Ascending aorta (tissue), 2 donors: ENCODE results near the gene SPRYD3. TPM values are rescaled to one million over a fixed set of nuclear protein-coding genes. Genes with fewer than 3 reads are reported as not detected.

Experiments used
- DNase-seq, 2 donors: peaks; one replicate each; pipeline ENCODE4 v3.0.0-alpha.2; 2019; ENCODE audit warnings: low spot score in 2 of 2
- H3K27ac ChIP-seq, 2 donors: fragments of 200-600 bp; sonication (generic); one replicate each; pipeline ENCODE4 v1.5.1; 2016 to 2017; ENCODE audit warnings: mild to moderate bottlenecking in 1 of 2
- H3K27me3 ChIP-seq: fragments of 200-600 bp; sonication (generic); one replicate; pipeline ENCODE4 v1.5.1; 2017
- H3K36me3 ChIP-seq, 2 donors: fragments of 200-600 bp; sonication (generic); one replicate each; pipeline ENCODE4 v1.5.1; 2016
- H3K4me1 ChIP-seq, 2 donors: fragments of 200-600 bp; sonication (generic); one replicate each; pipeline ENCODE4 v1.5.1; 2016 to 2017; ENCODE audit warnings: mild to moderate bottlenecking in 1 of 2
- H3K4me3 ChIP-seq, 2 donors: fragments of 200-600 bp; sonication (generic); one replicate each; pipeline ENCODE4 v1.5.1; 2016 to 2017; ENCODE audit warnings: mild to moderate bottlenecking in 1 of 2
- H3K9me3 ChIP-seq, 2 donors: fragments of 200-600 bp; sonication (generic); one replicate each; pipeline ENCODE4 v1.5.1; 2016
- intact Hi-C: fragments of 100-400 bp; cut with DNase I; formaldehyde crosslinking; loops from one replicate; pipeline ENCODE4 v1.15.1; 2023
- total RNA-seq: library from RNA; depleted of rRNA; stranded (reverse); fragments of >200 nt; gene quantifications from one replicate; pipeline ENCODE4 v1.1.0, GENCODE V29; 2016
- TF ChIP-seq, protein P1 (sequence below), 3 experiments: fragments of 200-600 bp in 2 of 3; fragments of 450-650 bp in 1 of 3; sonication (generic) in 2 of 3; IDR thresholded peaks; one replicate each; pipeline ENCODE4 v1.5.1; 2016 to 2019; ENCODE audit warnings: antibody characterized with exemption in 3 of 3, mild to moderate bottlenecking in 1 of 3, moderate library complexity in 1 of 3

The SPRYD3 gene
- total RNA-seq, 1 donor from 2014 or later = 48.6 TPM

DNA sequence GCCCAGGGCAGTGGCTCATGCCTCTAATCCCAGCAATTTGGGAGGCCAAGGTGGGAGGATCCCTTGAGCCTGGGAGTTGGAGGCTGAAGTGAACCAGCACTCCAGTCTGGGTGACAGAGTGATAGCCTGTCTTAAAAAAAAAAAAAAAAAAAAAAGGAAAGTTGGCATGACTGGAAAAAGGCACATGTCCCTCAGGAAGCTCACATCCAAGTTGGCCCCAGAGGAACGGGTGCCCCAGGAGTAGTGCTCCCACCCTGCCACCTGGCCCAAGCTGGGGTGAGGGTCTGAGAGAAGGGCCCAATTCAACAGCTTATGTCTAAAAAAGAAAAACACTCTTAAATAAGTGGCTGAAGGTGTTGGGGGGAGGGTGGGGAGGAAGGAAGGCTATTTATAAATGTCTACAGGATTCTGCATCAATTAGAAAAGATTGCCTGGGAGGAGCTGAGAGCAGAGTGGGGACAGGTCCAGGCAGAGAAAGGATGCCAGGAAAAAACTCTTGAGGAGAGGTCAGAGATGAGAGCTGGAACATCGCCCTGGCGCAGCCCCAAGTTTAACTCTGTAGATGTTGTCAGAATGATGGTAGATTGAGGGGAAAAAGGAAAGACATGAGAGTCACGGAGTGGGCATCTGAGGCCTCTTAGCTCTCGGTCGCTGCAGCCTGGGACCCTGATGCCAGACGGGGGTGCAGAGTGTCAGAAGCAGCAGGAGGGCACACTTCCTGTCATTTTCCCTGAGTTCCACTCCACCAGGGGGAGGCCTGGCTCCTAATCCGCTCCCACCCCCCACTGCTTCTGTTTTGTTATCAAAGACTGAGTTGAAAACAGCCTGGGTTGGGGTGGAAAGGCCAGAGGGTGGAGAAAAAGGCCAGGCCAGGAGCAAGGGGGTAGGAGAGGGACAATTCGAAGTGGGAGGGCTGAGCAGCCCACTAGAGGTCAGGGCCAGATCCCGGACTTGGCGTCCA is 7.3 kb downstream of the SPRYD3 start:
- Histone ChIP-seq H3K4me1 (peaks cover 27 to 43% of the 10 kb centered on the region in 2 donors), H3K4me3 (peak overlapping the region in 1 of 2 donors; percentile 23), H3K36me3 (peaks cover 28 to 39% of the 10 kb centered on the region in 2 donors), H3K27ac (peak overlapping the region; percentile 83 to 95), H3K27me3 (no peaks in the 10 kb centered on the region), H3K9me3 (no peaks in the 10 kb centered on the region)
- TF ChIP-seq, protein P1, sequence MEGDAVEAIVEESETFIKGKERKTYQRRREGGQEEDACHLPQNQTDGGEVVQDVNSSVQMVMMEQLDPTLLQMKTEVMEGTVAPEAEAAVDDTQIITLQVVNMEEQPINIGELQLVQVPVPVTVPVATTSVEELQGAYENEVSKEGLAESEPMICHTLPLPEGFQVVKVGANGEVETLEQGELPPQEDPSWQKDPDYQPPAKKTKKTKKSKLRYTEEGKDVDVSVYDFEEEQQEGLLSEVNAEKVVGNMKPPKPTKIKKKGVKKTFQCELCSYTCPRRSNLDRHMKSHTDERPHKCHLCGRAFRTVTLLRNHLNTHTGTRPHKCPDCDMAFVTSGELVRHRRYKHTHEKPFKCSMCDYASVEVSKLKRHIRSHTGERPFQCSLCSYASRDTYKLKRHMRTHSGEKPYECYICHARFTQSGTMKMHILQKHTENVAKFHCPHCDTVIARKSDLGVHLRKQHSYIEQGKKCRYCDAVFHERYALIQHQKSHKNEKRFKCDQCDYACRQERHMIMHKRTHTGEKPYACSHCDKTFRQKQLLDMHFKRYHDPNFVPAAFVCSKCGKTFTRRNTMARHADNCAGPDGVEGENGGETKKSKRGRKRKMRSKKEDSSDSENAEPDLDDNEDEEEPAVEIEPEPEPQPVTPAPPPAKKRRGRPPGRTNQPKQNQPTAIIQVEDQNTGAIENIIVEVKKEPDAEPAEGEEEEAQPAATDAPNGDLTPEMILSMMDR (IDR thresholded peaks at IDR 0.05) = no peak
- DNase-seq = peak in 1 of 2 donors; percentile 87
- intact Hi-C loops = no loop called here

DNA sequence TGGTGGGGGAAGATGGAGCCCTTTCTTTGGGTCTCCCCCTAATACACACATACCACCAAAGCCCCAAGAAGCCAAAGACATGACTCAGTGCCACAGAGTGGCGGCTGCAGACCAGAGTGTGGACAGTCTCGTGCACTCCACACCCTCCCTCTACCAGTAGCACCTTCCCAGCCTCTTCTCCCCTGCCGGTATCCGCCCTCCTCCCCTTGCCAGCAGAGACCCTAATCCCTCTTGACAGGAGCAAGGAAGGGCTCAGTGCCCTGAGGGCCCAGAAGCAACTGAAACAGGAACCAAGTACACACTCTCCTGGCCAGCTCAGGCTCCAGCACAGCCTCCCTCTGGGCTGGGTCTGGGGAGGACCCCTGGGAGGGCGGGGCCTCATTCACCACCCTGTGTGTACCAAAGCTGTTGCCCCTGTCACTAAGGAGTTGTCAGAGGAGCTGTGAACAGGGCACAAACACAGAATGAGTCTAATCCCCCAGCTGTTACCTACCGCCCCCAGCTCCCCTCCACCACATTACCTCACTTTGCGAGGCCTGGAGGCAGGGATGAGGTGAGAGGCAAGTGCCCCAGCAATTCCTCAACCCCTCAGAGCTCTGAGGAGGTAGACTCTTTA is 8.2 kb downstream of the SPRYD3 start:
- Histone ChIP-seq H3K36me3 (peaks cover 27 to 38% of the 10 kb centered on the region in 2 donors), H3K27ac (peak overlapping the region; percentile 83 to 95), H3K9me3 (no peaks in the 10 kb centered on the region), H3K27me3 (no peaks in the 10 kb centered on the region), H3K4me1 (peaks cover 32 to 47% of the 10 kb centered on the region in 2 donors), H3K4me3 (peak overlapping the region in 1 of 2 donors; percentile 23)
- peak in 1 of 2 donors; percentile 72 for DNase-seq
- intact Hi-C loops = no loop called here
- TF ChIP-seq, protein P1 (IDR thresholded peaks at IDR 0.05) = no peak

DNA sequence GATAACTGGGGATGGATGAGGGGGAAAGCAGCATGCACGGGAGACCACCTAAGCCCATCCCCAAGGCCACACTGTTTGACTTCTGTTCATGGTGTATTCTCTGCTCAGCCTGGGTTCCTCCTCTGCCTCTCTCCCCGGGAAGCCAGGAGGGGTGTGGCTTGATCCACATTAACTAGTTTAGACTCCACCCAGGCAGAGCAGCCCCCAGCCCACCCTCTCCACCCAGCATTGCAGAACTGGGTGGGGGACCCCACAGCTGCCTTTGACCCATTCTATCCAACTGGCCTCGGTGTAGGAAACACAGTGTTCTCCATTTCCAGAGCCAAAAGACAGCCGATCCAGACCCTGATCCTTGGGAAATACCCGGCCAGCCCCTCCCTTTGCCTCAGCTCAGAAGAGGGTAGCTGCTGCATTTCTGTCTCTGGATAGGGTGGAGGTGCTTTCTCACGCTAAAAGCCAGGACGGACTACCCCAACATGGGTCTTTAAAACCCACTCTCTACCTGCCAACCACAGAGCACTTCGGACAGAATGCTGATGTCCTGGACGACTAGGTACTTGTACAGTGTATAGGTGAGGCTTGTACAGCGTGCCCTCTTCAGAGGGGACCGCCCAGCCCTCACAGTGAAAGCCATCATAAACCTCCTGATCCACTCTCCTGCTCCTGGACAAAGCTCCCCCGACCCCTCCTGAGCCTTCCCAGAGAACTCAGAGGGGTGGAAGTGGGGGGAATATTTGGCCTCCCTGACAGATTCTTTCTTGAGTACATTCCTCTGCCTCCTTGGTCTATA is 9.4 kb downstream of the SPRYD3 start:
- Histone ChIP-seq H3K27ac (peak overlapping the region; percentile 83 to 95), H3K4me1 (peaks cover 32 to 56% of the 10 kb centered on the region in 2 donors), H3K4me3 (no peak overlapping the region), H3K36me3 (peaks cover 22 to 37% of the 10 kb centered on the region in 2 donors), H3K9me3 (no peaks in the 10 kb centered on the region), H3K27me3 (no peaks in the 10 kb centered on the region)
- intact Hi-C loops = no loop called here
- DNase-seq = peak in 1 of 2 donors; percentile 69
- TF ChIP-seq, protein P1 (IDR thresholded peaks at IDR 0.05) = no peak

DNA sequence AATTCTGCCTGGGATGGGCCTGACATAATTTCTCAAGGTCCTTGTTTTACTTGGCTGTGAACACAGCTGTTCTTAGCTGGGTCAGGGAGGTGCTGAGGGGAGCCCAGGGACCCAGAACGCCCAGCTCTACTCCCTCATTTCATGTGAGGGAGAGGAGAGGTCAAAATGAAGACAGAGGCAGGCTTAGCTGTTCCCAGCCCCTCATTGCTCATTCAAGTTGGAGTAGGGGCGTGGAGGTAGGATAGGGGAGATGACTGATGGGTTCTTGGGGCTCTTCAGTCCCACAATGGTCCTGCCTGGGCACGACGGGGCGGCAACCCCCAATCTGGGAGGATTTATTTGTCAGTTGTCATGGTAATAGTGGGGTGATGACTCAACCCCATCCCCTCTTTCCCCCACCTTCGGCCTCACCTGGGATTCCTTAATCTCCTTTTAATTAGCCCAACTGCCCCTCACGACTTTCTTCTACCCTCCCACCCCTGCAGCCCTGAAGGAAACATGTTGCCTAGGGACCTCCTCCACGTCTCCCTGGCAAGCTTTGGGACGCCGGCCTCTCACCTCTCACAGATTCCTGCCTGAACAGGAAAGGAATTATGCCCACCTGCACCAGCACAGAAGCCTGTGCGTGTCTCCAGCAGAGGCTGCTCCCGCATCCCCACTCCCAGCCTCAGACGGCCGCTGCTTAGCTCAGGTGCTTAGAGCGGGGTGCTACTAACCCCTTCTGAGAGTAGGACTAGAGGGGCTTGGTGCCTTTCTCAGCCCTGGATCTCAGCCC is 10.2 kb downstream of the SPRYD3 start:
- peaks cover 16 to 35% of the 10 kb centered on the region in 2 donors for H3K36me3 ChIP-seq
- DNase-seq = peak in 1 of 2 donors; percentile 64
- intact Hi-C loops = no loop called here
- TF ChIP-seq, protein P1 (IDR thresholded peaks at IDR 0.05) = no peak
- peak overlapping the region; percentile 83 to 95 for H3K27ac ChIP-seq
- H3K4me1 ChIP-seq = peaks cover 32 to 60% of the 10 kb centered on the region in 2 donors
- H3K4me3 ChIP-seq = no peak overlapping the region
- H3K27me3 ChIP-seq = no peaks in the 10 kb centered on the region
- H3K9me3 ChIP-seq = no peaks in the 10 kb centered on the region
